ENCODE measurements around the gene CHPF2.

CHPF2 gene

DNA sequence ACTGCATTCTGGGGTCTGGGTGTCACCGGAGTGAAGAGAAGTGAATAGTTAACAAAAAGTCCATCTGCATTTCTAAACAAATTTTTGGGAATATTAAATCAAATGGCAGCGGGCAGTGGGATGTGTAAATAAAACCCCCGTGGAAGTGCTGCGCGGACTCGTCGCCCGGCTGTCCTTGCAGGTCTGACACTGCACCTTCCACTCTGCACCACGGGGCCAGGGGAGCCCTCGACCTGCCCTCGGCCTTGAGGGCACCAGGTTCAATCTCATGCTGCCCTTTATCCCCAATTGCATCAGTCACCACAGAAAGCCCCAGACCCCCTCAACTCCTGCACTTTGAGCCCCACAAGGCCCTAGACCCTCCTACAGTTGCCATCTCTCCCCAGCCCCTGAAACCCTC lies 22.6 kb downstream of the CHPF2 start (continued):
- TF ChIP-seq, protein P1, sequence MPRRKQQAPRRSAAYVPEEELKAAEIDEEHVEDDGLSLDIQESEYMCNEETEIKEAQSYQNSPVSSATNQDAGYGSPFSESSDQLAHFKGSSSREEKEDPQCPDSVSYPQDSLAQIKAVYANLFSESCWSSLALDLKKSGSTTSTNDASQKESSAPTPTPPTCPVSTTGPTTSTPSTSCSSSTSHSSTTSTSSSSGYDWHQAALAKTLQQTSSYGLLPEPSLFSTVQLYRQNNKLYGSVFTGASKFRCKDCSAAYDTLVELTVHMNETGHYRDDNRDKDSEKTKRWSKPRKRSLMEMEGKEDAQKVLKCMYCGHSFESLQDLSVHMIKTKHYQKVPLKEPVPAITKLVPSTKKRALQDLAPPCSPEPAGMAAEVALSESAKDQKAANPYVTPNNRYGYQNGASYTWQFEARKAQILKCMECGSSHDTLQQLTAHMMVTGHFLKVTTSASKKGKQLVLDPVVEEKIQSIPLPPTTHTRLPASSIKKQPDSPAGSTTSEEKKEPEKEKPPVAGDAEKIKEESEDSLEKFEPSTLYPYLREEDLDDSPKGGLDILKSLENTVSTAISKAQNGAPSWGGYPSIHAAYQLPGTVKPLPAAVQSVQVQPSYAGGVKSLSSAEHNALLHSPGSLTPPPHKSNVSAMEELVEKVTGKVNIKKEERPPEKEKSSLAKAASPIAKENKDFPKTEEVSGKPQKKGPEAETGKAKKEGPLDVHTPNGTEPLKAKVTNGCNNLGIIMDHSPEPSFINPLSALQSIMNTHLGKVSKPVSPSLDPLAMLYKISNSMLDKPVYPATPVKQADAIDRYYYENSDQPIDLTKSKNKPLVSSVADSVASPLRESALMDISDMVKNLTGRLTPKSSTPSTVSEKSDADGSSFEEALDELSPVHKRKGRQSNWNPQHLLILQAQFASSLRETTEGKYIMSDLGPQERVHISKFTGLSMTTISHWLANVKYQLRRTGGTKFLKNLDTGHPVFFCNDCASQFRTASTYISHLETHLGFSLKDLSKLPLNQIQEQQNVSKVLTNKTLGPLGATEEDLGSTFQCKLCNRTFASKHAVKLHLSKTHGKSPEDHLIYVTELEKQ (tag by site-specific recombination; IDR thresholded peaks at IDR 0.05; ENCODE audit: borderline replicate concordance), result no peak
- no peak for TF ChIP-seq ZNF514 (tag by site-specific recombination; IDR thresholded peaks at IDR 0.05)
- TF ChIP-seq ZBTB21 (tag by site-specific recombination; IDR thresholded peaks at IDR 0.05), result no peak
- TF ChIP-seq, protein P2, sequence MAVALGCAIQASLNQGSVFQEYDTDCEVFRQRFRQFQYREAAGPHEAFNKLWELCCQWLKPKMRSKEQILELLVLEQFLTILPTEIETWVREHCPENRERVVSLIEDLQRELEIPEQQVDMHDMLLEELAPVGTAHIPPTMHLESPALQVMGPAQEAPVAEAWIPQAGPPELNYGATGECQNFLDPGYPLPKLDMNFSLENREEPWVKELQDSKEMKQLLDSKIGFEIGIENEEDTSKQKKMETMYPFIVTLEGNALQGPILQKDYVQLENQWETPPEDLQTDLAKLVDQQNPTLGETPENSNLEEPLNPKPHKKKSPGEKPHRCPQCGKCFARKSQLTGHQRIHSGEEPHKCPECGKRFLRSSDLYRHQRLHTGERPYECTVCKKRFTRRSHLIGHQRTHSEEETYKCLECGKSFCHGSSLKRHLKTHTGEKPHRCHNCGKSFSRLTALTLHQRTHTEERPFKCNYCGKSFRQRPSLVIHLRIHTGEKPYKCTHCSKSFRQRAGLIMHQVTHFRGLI (tag by site-specific recombination; IDR thresholded peaks at IDR 0.05), result no peak
- TF ChIP-seq ZNF777 (tag by site-specific recombination; IDR thresholded peaks at IDR 0.05; ENCODE audit: borderline replicate concordance), result no peak
- no peak for TF ChIP-seq HOXC10 (CRISPR knock-in tag; IDR thresholded peaks at IDR 0.05)
- TF ChIP-seq, protein P3, sequence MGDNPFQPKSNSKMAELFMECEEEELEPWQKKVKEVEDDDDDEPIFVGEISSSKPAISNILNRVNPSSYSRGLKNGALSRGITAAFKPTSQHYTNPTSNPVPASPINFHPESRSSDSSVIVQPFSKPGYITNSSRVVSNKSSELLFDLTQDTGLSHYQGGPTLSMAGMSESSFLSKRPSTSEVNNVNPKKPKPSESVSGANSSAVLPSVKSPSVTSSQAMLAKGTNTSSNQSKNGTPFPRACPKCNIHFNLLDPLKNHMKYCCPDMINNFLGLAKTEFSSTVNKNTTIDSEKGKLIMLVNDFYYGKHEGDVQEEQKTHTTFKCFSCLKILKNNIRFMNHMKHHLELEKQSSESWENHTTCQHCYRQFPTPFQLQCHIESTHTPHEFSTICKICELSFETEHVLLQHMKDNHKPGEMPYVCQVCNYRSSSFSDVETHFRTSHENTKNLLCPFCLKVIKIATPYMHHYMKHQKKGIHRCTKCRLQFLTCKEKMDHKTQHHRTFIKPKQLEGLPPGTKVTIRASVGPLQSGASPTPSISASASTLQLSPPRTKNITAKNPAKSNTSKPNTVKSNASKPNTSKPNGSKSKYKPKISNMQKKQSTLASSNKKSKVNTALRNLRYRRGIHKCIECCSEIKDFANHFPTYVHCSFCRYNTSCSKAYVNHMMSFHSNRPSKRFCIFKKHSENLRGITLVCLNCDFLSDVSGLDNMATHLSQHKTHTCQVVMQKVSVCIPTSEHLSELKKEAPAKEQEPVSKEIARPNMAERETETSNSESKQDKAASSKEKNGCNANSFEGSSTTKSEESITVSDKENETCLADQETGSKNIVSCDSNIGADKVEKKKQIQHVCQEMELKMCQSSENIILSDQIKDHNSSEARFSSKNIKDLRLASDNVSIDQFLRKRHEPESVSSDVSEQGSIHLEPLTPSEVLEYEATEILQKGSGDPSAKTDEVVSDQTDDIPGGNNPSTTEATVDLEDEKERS (tag by site-specific recombination; IDR thresholded peaks at IDR 0.05), result no peak
- TF ChIP-seq ZNF202 (tag by site-specific recombination; IDR thresholded peaks at IDR 0.05; ENCODE audit: borderline replicate concordance), result no peak

DNA sequence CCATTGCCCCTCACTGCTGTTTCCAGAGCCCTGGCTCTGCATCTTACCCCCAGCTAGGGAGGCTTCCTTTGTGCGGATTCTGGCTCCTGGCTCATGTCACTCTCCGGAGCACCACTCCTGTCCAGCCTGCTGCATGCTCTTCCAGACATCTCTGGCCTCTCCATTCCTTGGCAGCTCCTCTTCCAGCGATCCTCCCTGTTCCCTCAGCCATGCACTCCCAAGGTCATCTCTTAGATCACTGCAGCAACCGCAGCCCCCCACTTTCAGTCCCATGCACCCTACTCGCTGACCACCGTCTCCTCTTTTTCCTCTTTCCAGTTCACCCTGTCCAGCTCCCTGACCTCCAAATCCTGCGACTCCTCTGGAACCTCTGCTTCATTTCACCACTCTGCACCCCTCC lies 23.1 kb downstream of the CHPF2 start:
- Histone ChIP-seq H3K4me1 (ENCODE audit: control insufficient read depth, insufficient read depth, low read length) (no peaks in the 10 kb centered on the region; the same call in 1 of the 2 replicates), H3K4me3 (ENCODE audit: low read depth, low read length) (no peak overlapping the region), H3K9me3 (ENCODE audit: control insufficient read depth, insufficient read depth, low read depth, low read length) (no peaks in the 10 kb centered on the region), H3K36me3 (ENCODE audit: control insufficient read depth in 2 of 2, insufficient read depth in 1 of 2, low read length in 2 of 2) (no peaks in the 10 kb centered on the region), H3K27ac (ENCODE audit: extremely low read depth, low read depth, low read length) (no peak overlapping the region)
- CTCF ChIA-PET, result interaction anchor here (0.6 kb wide), 1 partner anchor 12 kb away, joined by 4 read pairs; no protein-coding TSS in a partner anchor
- POLR2A ChIA-PET, result interaction anchor here (1.1 kb wide), 1 partner anchor 19 kb away, joined by 3 read pairs; no protein-coding TSS in a partner anchor
- no peak for TF ChIP-seq ZNF596 (tag by site-specific recombination; IDR thresholded peaks at IDR 0.05)
- TF ChIP-seq KLF16 (tag by site-specific recombination; IDR thresholded peaks at IDR 0.05), result no peak
- no peak for TF ChIP-seq ZNF792 (tag by site-specific recombination; IDR thresholded peaks at IDR 0.05)
- TF ChIP-seq, protein P4, sequence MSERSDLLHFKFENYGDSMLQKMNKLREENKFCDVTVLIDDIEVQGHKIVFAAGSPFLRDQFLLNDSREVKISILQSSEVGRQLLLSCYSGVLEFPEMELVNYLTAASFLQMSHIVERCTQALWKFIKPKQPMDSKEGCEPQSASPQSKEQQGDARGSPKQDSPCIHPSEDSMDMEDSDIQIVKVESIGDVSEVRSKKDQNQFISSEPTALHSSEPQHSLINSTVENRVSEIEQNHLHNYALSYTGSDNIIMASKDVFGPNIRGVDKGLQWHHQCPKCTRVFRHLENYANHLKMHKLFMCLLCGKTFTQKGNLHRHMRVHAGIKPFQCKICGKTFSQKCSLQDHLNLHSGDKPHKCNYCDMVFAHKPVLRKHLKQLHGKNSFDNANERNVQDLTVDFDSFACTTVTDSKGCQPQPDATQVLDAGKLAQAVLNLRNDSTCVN (tag by site-specific recombination; optimal IDR thresholded peaks at IDR 0.05), result no peak
- TF ChIP-seq KLF7 (tag by site-specific recombination; IDR thresholded peaks at IDR 0.05; ENCODE audit: borderline replicate concordance), result no peak
- no peak for TF ChIP-seq ZNF510 (tag by site-specific recombination; IDR thresholded peaks at IDR 0.05; ENCODE audit: insufficient replicate concordance)
- TF ChIP-seq ZNF274 (IDR thresholded peaks at IDR 0.05; ENCODE audit: low read length), result no peak
- TF ChIP-seq ZNF274 (tag by site-specific recombination; IDR thresholded peaks at IDR 0.05; ENCODE audit: borderline replicate concordance), result no peak
- TF ChIP-seq, protein P5, sequence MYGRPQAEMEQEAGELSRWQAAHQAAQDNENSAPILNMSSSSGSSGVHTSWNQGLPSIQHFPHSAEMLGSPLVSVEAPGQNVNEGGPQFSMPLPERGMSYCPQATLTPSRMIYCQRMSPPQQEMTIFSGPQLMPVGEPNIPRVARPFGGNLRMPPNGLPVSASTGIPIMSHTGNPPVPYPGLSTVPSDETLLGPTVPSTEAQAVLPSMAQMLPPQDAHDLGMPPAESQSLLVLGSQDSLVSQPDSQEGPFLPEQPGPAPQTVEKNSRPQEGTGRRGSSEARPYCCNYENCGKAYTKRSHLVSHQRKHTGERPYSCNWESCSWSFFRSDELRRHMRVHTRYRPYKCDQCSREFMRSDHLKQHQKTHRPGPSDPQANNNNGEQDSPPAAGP (tag by site-specific recombination; IDR thresholded peaks at IDR 0.05), result no peak
- no peak for TF ChIP-seq ZNF394 (tag by site-specific recombination; IDR thresholded peaks at IDR 0.05; ENCODE audit: borderline replicate concordance)
- TF ChIP-seq, protein P6, sequence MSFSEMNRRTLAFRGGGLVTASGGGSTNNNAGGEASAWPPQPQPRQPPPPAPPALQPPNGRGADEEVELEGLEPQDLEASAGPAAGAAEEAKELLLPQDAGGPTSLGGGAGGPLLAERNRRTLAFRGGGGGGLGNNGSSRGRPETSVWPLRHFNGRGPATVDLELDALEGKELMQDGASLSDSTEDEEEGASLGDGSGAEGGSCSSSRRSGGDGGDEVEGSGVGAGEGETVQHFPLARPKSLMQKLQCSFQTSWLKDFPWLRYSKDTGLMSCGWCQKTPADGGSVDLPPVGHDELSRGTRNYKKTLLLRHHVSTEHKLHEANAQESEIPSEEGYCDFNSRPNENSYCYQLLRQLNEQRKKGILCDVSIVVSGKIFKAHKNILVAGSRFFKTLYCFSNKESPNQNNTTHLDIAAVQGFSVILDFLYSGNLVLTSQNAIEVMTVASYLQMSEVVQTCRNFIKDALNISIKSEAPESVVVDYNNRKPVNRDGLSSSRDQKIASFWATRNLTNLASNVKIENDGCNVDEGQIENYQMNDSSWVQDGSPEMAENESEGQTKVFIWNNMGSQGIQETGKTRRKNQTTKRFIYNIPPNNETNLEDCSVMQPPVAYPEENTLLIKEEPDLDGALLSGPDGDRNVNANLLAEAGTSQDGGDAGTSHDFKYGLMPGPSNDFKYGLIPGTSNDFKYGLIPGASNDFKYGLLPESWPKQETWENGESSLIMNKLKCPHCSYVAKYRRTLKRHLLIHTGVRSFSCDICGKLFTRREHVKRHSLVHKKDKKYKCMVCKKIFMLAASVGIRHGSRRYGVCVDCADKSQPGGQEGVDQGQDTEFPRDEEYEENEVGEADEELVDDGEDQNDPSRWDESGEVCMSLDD (tag by site-specific recombination; IDR thresholded peaks at IDR 0.05), result no peak
- no peak for TF ChIP-seq ZNF514 (tag by site-specific recombination; IDR thresholded peaks at IDR 0.05)
- no peak for TF ChIP-seq ZNF530 (tag by site-specific recombination; IDR thresholded peaks at IDR 0.05; ENCODE audit: low read depth)
- TF ChIP-seq ZNF561 (tag by site-specific recombination; IDR thresholded peaks at IDR 0.05; ENCODE audit: borderline replicate concordance), result no peak
- TF ChIP-seq ZFP69B (tag by site-specific recombination; IDR thresholded peaks at IDR 0.05), result no peak
- no peak for TF ChIP-seq ZBTB20 (tag by site-specific recombination; IDR thresholded peaks at IDR 0.05)
- no peak for TF ChIP-seq GLIS1 (tag by site-specific recombination; IDR thresholded peaks at IDR 0.05)
